Measurements from ENCODE around the gene GPR135.

GPR135 gene

GRCh38 chr14:59507752-59508103 is 42.5 kb upstream of the GPR135 start:
- H3K36me3 Mint-ChIP-seq (ENCODE audit: low read depth) = peaks cover 7% of the 10 kb centered on the region
- no peak for DNase-seq
- no peak for TF ChIP-seq CTCF (IDR thresholded peaks at IDR 0.05)
- peaks cover 4% of the 10 kb centered on the region for H3K9me3 Mint-ChIP-seq
- H3K4me1 Mint-ChIP-seq = peaks cover 14% of the 10 kb centered on the region
- H3K4me3 Mint-ChIP-seq = no peak overlapping the region
- H3K27me3 Mint-ChIP-seq (ENCODE audit: low read depth, poor library complexity) = peaks cover 4% of the 10 kb centered on the region
- no peak overlapping the region for H3K27ac Mint-ChIP-seq

GRCh38 chr14:59507063-59507751 is 42.0 kb upstream of the GPR135 start:
- peak; percentile 99 for TF ChIP-seq CTCF (IDR thresholded peaks at IDR 0.05)
- Mint-ChIP-seq H3K27me3 (ENCODE audit: low read depth, poor library complexity) (peaks cover 4% of the 10 kb centered on the region), H3K9me3 (no peaks in the 10 kb centered on the region), H3K36me3 (ENCODE audit: low read depth) (peaks cover 12% of the 10 kb centered on the region), H3K4me3 (no peak overlapping the region), H3K27ac (peak overlapping the region; percentile 34), H3K4me1 (peaks cover 14% of the 10 kb centered on the region)
- peak; percentile 80 for DNase-seq

GRCh38 chr14:59503256-59503655 is 38.1 kb upstream of the GPR135 start:
- H3K4me3 Mint-ChIP-seq = no peak overlapping the region
- peaks cover 29% of the 10 kb centered on the region for H3K36me3 Mint-ChIP-seq (ENCODE audit: low read depth)
- no peaks in the 10 kb centered on the region for H3K9me3 Mint-ChIP-seq
- H3K4me1 Mint-ChIP-seq = peaks cover 4% of the 10 kb centered on the region
- H3K27me3 Mint-ChIP-seq (ENCODE audit: low read depth, poor library complexity) = no peaks in the 10 kb centered on the region
- DNase-seq = no peak
- TF ChIP-seq CTCF (IDR thresholded peaks at IDR 0.05) = no peak
- H3K27ac Mint-ChIP-seq = no peak overlapping the region

- no peaks in the 10 kb centered on the region for H3K4me1 Mint-ChIP-seq
- TF ChIP-seq CTCF (IDR thresholded peaks at IDR 0.05) = no peak
- H3K27ac Mint-ChIP-seq = no peak overlapping the region
- H3K4me3 Mint-ChIP-seq = no peak overlapping the region
- no peak for DNase-seq
- peaks cover 44% of the 10 kb centered on the region for H3K36me3 Mint-ChIP-seq (ENCODE audit: low read depth)
- no peaks in the 10 kb centered on the region for H3K9me3 Mint-ChIP-seq
- no peaks in the 10 kb centered on the region for H3K27me3 Mint-ChIP-seq (ENCODE audit: low read depth, poor library complexity)
Measured at GRCh38 chr14:59500732-59501131, 35.6 kb upstream of the GPR135 start.

GRCh38 chr14:59492384-59492783 is 27.2 kb upstream of the GPR135 start:
- Mint-ChIP-seq H3K36me3 (ENCODE audit: low read depth) (peaks cover 86% of the 10 kb centered on the region), H3K4me3 (no peak overlapping the region), H3K9me3 (no peaks in the 10 kb centered on the region), H3K27ac (peak overlapping the region; percentile 10), H3K4me1 (peaks cover 4% of the 10 kb centered on the region), H3K27me3 (ENCODE audit: low read depth, poor library complexity) (no peaks in the 10 kb centered on the region)
- TF ChIP-seq CTCF (IDR thresholded peaks at IDR 0.05) = no peak
- DNase-seq = no peak

GRCh38 chr14:59490756-59491155 is 25.6 kb upstream of the GPR135 start:
- peaks cover 76% of the 10 kb centered on the region for H3K36me3 Mint-ChIP-seq (ENCODE audit: low read depth)
- H3K27me3 Mint-ChIP-seq (ENCODE audit: low read depth, poor library complexity) = no peaks in the 10 kb centered on the region
- peak overlapping the region; percentile 45 for H3K27ac Mint-ChIP-seq
- no peak for TF ChIP-seq CTCF (IDR thresholded peaks at IDR 0.05)
- no peaks in the 10 kb centered on the region for H3K9me3 Mint-ChIP-seq
- H3K4me1 Mint-ChIP-seq = peaks cover 12% of the 10 kb centered on the region
- no peak overlapping the region for H3K4me3 Mint-ChIP-seq
- DNase-seq = no peak

Measured in nephron progenitor cell (in vitro differentiated cells).